Astrocyte (in vitro differentiated cells and primary cell): Measurements from ENCODE around the gene TAB3.

Experiments
- EZH2 ChIP-seq: IDR thresholded peaks from 2 replicates; pipeline ENCODE4 v1.6.1; 2012; ENCODE audit warnings: mild to moderate bottlenecking, low read length, inconsistent platforms; ENCODE audit not compliant: insufficient read depth
- TF ChIP-seq, protein P1 (sequence below): IDR thresholded peaks from 2 replicates; pipeline ENCODE4 v1.5.1; 2011; ENCODE audit warnings: low read depth, mild to moderate bottlenecking, inconsistent platforms, low read length, moderate library complexity; ENCODE audit not compliant: insufficient read depth

DNA sequence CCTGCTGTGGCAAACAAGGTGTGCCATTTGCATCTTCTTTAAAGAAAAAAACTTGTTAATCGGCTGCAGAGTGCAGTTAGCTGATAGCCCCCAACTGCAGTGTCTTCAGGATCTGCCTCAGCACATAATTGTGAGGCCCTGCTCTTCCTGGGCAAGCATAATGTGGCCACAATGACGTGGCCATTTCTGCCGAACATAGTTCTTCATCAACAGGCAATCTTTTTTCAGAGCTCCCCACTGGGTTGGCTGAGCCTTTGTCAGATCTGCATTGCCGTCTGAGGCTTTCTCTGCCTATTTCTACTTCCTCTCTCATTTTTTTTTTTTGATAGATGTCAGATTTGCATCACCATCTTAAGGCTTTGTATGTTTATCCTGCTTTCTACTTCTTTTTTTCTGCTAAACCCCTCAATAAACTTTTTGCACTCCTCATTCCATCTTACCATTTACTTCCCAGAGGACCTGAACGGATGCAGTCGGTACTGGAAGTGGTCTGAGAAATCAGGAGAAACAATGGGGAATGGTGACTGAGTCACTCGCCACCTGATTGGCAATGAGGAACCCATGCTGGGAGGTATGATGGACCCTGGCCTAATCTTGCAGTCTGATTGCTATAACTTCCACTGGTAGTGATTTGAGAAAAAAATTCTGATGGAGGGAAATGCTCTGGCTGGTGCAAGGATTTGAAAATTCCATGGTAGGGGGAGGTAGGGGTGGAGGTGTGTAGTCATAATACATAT lies 21.2 kb upstream of the TAB3 start:
- TF ChIP-seq, protein P1, sequence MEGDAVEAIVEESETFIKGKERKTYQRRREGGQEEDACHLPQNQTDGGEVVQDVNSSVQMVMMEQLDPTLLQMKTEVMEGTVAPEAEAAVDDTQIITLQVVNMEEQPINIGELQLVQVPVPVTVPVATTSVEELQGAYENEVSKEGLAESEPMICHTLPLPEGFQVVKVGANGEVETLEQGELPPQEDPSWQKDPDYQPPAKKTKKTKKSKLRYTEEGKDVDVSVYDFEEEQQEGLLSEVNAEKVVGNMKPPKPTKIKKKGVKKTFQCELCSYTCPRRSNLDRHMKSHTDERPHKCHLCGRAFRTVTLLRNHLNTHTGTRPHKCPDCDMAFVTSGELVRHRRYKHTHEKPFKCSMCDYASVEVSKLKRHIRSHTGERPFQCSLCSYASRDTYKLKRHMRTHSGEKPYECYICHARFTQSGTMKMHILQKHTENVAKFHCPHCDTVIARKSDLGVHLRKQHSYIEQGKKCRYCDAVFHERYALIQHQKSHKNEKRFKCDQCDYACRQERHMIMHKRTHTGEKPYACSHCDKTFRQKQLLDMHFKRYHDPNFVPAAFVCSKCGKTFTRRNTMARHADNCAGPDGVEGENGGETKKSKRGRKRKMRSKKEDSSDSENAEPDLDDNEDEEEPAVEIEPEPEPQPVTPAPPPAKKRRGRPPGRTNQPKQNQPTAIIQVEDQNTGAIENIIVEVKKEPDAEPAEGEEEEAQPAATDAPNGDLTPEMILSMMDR: no peak
- TF ChIP-seq EZH2: no peak
